ENCODE results near the gene C1QTNF5.

GRCh38 chr11:119347242-119347641 is 6.6 kb upstream of the C1QTNF5 start:
- TF ChIP-seq CTCF (IDR thresholded peaks at IDR 0.05) (no peak), EZH2 (IDR thresholded peaks at IDR 0.05; ENCODE audit: borderline replicate concordance, insufficient read depth, low read depth, low read length, poor library complexity, severe bottlenecking) (no peak)

Data from B cell (primary cell).